ENCODE results near the gene ANKS4B. TPM values are rescaled to one million over a fixed set of nuclear protein-coding genes. Genes with fewer than 3 reads are reported as not detected.
A peak's percentile ranks its signal among the peaks of the same experiment; 100 is the strongest.

Gene ANKS4B
- total and polyA plus RNA-seq, 2 of the 8 experiments (the other 6 are each of a cell fraction or from before 2014, with no cell fraction given) = 0.06 to 0.15 TPM

- Histone ChIP-seq H2BK20ac (ENCODE audit: low read length) (no peak overlapping the region), H3K4me3 (ENCODE audit: extremely low read depth in 1 of 4, insufficient read depth in 2 of 4, low read depth in 3 of 4, low read length in 4 of 4) (no peak overlapping the region), H3K4me1 (replicated peaks in 1 of 4; ENCODE audit: control insufficient read depth in 3 of 4, insufficient read depth in 4 of 4, low read length in 3 of 4) (peaks cover 3 to 15% (median 12%) of the 10 kb centered on the region in 4 experiments; a peak in 6 of 7 replicates), H3K27me3 (replicated peaks in 1 of 4; ENCODE audit: control insufficient read depth in 3 of 4, extremely low read depth in 1 of 4, insufficient read depth in 3 of 4, low read length in 3 of 4) (no peaks in the 10 kb centered on the region), H3K79me2 (ENCODE audit: control insufficient read depth in 1 of 2, insufficient read depth in 2 of 2, low read length in 2 of 2) (no peaks in the 10 kb centered on the region), H2AFZ (ENCODE audit: low read length) (no peak overlapping the region), H3K4me2 (ENCODE audit: insufficient read depth in 1 of 2, low read depth in 2 of 2, low read length in 2 of 2) (no peak overlapping the region), H3K9me3 (ENCODE audit: insufficient read depth in 2 of 2, low read depth in 1 of 2, low read length in 1 of 2) (no peaks in the 10 kb centered on the region), H3K4ac (replicated peaks; ENCODE audit: insufficient read length, low read depth, low read length) (no peak overlapping the region), H4K20me1 (replicated peaks in 1 of 2; ENCODE audit: control insufficient read depth in 1 of 2, insufficient read depth in 2 of 2, low read length in 2 of 2) (no peaks in the 10 kb centered on the region), H3K23me2 (ENCODE audit: low read depth, low read length) (no peaks in the 10 kb centered on the region), H4K91ac (replicated peaks; ENCODE audit: insufficient read length, low read length) (no peak overlapping the region), H3K23ac (ENCODE audit: insufficient read length) (no peak overlapping the region), H3K36me3 (ENCODE audit: control insufficient read depth in 2 of 4, insufficient read depth in 4 of 4, low read length in 3 of 4) (no peaks in the 10 kb centered on the region), H3K27ac (ENCODE audit: low read depth, low read length) (no peak overlapping the region), H3K9ac (replicated peaks in 1 of 4; ENCODE audit: extremely low read depth in 1 of 4, low read depth in 3 of 4, low read length in 3 of 4) (no peak overlapping the region), H2AK5ac (ENCODE audit: low read depth, low read length) (no peak overlapping the region), H2BK15ac (ENCODE audit: low read length) (no peak overlapping the region), H2BK12ac (ENCODE audit: low read depth, low read length) (no peak overlapping the region), H2BK5ac (ENCODE audit: low read depth, low read length) (no peak overlapping the region), H4K5ac (ENCODE audit: insufficient read length, low read depth, low read length) (no peak overlapping the region), H2BK120ac (replicated peaks; ENCODE audit: low read depth, low read length) (no peak overlapping the region), H3K79me1 (ENCODE audit: low read depth, low read length) (no peaks in the 10 kb centered on the region), H3K18ac (ENCODE audit: extremely low read depth, low read length) (no peak overlapping the region; the same call in 1 of the 2 replicates), H3K14ac (ENCODE audit: insufficient read length) (no peak overlapping the region), H3K56ac (replicated peaks; ENCODE audit: insufficient read length, low read depth, low read length) (no peak overlapping the region), H4K8ac (ENCODE audit: extremely low read depth, insufficient read depth, low read length) (no peak overlapping the region)
- no peak for TF ChIP-seq RBBP5 (IDR thresholded peaks at IDR 0.05; ENCODE audit: borderline replicate concordance, low read depth, low read length)
- no peak for TF ChIP-seq RNF2 (IDR thresholded peaks at IDR 0.05; ENCODE audit: borderline replicate concordance, low read depth, low read length, missing control alignments, poor library complexity, severe bottlenecking)
- no peak for TF ChIP-seq EP300 (IDR thresholded peaks at IDR 0.05; ENCODE audit: borderline replicate concordance in 1 of 2, low read depth in 2 of 2, low read length in 2 of 2)
- TF ChIP-seq TAF7 (optimal IDR thresholded peaks at IDR 0.05; ENCODE audit: borderline replicate concordance, low read depth, low read length) = no peak
- no peak for TF ChIP-seq KDM1A (IDR thresholded peaks at IDR 0.05; ENCODE audit: borderline replicate concordance, low read length)
- TF ChIP-seq POLR2AphosphoS5 (IDR thresholded peaks at IDR 0.05; ENCODE audit: low read depth, low read length) = no peak
- TF ChIP-seq CHD2 (IDR thresholded peaks at IDR 0.05; ENCODE audit: low read length) = no peak
- no peak for TF ChIP-seq SIX5 (IDR thresholded peaks at IDR 0.05; ENCODE audit: low read depth, low read length)
- no peak for TF ChIP-seq SRF (IDR thresholded peaks at IDR 0.05; ENCODE audit: low read depth, low read length)
- TF ChIP-seq CHD1 (IDR thresholded peaks at IDR 0.05; ENCODE audit: low read depth, low read length) = no peak
- no peak for TF ChIP-seq GABPA (IDR thresholded peaks at IDR 0.05; ENCODE audit: borderline replicate concordance, insufficient read depth, low read length)
- no peak for TF ChIP-seq POU5F1 (IDR thresholded peaks at IDR 0.05; ENCODE audit: low read depth, low read length)
- no peak for TF ChIP-seq JUND (IDR thresholded peaks at IDR 0.05; ENCODE audit: low read length)
- no peak for TF ChIP-seq ASH2L (IDR thresholded peaks at IDR 0.05; ENCODE audit: low read length)
- ChIA-PET CTCF (ENCODE audit: partially characterized antibody) (interaction anchor here (0.9 to 1.5 kb wide), 2 partner anchors 30 to 54 kb away, joined by 3 to 6 read pairs; partner anchors contain the start of gene CRYM), POLR2A (ENCODE audit: partially characterized antibody) (no interaction called here)
- DNase-seq (ENCODE audit: low read depth in 1 of 2, low spot score in 2 of 2) = peak in 1 of 2 experiments; percentile 38
- 85% methylated on average over 9 of the region's 9 CpGs; no CpG with 5 or more reads in 1 of the 2 experiments for WGBS, 2 experiments (ENCODE audit: extremely low coverage in 1 of 2, insufficient coverage in 1 of 2, insufficient read length in 1 of 2, insufficient replicate concordance in 2 of 2, low coverage in 1 of 2, low lambda C conversion rate in 2 of 2, missing lambda C conversion rate in 1 of 2)
- no peak for FAIRE-seq
Measured at GRCh38 chr16:21223787-21224186, 9.7 kb upstream of the ANKS4B start.

Data from H1 (cell line).